HL-60 (cell line): ENCODE measurements around the gene SENP6.
"Not testable (repeated sequence)": the region's sequence is repeated elsewhere in the genome, so short reads cannot be mapped to it uniquely, and the experiment has no call there.

ENCODE experiments used
- DNase-seq, 2 experiments: peaks; one replicate each; pipeline ENCODE4 v3.0.0-alpha.2; 2010 to 2020; ENCODE audit warnings: low read depth in 1 of 2, low spot score in 1 of 2
- H3K27ac ChIP-seq: fragments of 250-450 bp; sonication (Bioruptor Pico); replicated peaks from 2 replicates; pipeline ENCODE4 v1.5.1; 2020; ENCODE audit warnings: mild to moderate bottlenecking, moderate library complexity
- H3K27me3 ChIP-seq: fragments of 250-450 bp; sonication (Bioruptor Pico); 2 replicates; pipeline ENCODE4 v1.5.1; 2021; ENCODE audit warnings: mild to moderate bottlenecking, moderate library complexity; ENCODE audit not compliant: insufficient read depth, poor library complexity, severe bottlenecking
- H3K4me3 ChIP-seq: replicated peaks from 2 replicates; pipeline ENCODE4 v1.5.1; 2011; ENCODE audit warnings: mild to moderate bottlenecking, control low read depth, low read length; ENCODE audit not compliant: insufficient read depth
- CTCF ChIP-seq: IDR thresholded peaks from one replicate; pipeline ENCODE4 v1.5.1; 2011; ENCODE audit warnings: low read length, control low read depth, inconsistent platforms; ENCODE audit not compliant: insufficient read depth
- GABPA ChIP-seq: IDR thresholded peaks from 2 replicates; pipeline ENCODE4 v1.6.1; 2012; ENCODE audit warnings: low read depth
- POLR2AphosphoS5 ChIP-seq: IDR thresholded peaks from 2 replicates; pipeline ENCODE4 v1.6.1; 2012; ENCODE audit warnings: low read depth
- SPI1 ChIP-seq: IDR thresholded peaks from 2 replicates; pipeline ENCODE4 v1.6.1; 2012; ENCODE audit warnings: low read depth, mild to moderate bottlenecking, borderline replicate concordance
- TF ChIP-seq, protein P1 (sequence below): IDR thresholded peaks from 2 replicates; pipeline ENCODE4 v1.6.1; 2012; ENCODE audit warnings: low read depth; ENCODE audit not compliant: insufficient replicate concordance

SENP6 gene

GRCh38 chr6:75572072-75572471 is 29.6 kb upstream of the SENP6 start:
- DNase-seq = no peak
- TF ChIP-seq GABPA (no peak), SPI1 (no peak), POLR2AphosphoS5 (no peak), CTCF (no peak)
- TF ChIP-seq, protein P1, sequence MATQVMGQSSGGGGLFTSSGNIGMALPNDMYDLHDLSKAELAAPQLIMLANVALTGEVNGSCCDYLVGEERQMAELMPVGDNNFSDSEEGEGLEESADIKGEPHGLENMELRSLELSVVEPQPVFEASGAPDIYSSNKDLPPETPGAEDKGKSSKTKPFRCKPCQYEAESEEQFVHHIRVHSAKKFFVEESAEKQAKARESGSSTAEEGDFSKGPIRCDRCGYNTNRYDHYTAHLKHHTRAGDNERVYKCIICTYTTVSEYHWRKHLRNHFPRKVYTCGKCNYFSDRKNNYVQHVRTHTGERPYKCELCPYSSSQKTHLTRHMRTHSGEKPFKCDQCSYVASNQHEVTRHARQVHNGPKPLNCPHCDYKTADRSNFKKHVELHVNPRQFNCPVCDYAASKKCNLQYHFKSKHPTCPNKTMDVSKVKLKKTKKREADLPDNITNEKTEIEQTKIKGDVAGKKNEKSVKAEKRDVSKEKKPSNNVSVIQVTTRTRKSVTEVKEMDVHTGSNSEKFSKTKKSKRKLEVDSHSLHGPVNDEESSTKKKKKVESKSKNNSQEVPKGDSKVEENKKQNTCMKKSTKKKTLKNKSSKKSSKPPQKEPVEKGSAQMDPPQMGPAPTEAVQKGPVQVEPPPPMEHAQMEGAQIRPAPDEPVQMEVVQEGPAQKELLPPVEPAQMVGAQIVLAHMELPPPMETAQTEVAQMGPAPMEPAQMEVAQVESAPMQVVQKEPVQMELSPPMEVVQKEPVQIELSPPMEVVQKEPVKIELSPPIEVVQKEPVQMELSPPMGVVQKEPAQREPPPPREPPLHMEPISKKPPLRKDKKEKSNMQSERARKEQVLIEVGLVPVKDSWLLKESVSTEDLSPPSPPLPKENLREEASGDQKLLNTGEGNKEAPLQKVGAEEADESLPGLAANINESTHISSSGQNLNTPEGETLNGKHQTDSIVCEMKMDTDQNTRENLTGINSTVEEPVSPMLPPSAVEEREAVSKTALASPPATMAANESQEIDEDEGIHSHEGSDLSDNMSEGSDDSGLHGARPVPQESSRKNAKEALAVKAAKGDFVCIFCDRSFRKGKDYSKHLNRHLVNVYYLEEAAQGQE = no peak
- H3K27ac ChIP-seq = no peak overlapping the region
- no peaks in the 10 kb centered on the region for H3K27me3 ChIP-seq
- no peak overlapping the region for H3K4me3 ChIP-seq

GRCh38 chr6:75579951-75580350 is 21.7 kb upstream of the SENP6 start:
- TF ChIP-seq GABPA (no peak), POLR2AphosphoS5 (no peak), SPI1 (no peak), CTCF (no peak)
- TF ChIP-seq, protein P1 = no peak
- H3K4me3 ChIP-seq = no peak overlapping the region
- DNase-seq = no peak
- no peaks in the 10 kb centered on the region for H3K27me3 ChIP-seq
- no peak overlapping the region for H3K27ac ChIP-seq

GRCh38 chr6:75581231-75581630 is 20.4 kb upstream of the SENP6 start:
- no peak for DNase-seq
- Histone ChIP-seq H3K4me3 (no peak overlapping the region), H3K27me3 (no peaks in the 10 kb centered on the region), H3K27ac (no peak overlapping the region)
- no peak for TF ChIP-seq GABPA
- no peak for TF ChIP-seq CTCF
- TF ChIP-seq SPI1 = no peak
- TF ChIP-seq POLR2AphosphoS5 = no peak
- TF ChIP-seq, protein P1 = no peak

DNA sequence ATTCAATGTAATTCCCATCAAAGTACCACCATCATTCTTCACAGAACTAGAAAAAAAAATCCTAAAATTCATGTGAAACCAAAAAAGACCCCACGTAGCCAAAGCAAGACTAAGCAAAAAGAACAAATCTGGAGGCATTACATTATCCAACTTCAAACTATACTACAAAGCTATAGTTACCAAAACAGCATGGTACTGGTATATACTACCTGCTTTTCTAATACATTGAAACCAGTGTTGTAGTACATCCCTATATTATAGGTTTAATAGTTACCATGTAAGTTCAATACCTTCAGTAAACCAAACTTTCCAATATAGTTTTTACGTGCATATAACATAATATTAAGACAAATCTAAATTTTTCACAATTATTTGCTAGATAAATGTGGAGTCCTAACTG is 17.1 kb upstream of the SENP6 start:
- H3K27me3 ChIP-seq, H3K27ac ChIP-seq, DNase-seq, H3K4me3 ChIP-seq: not testable (repeated sequence)
